GM12878 (cell line): ENCODE data around the gene DAZAP1. TPM values are rescaled to one million over a fixed set of nuclear protein-coding genes. Genes with fewer than 3 reads are reported as not detected.

Experiments used
- ASH2L ChIP-seq: fragments of 300-600, 200-600 bp; sonication (generic); IDR thresholded peaks from 2 replicates; pipeline ENCODE4 v1.6.1; 2017; ENCODE audit warnings: low read depth, mild to moderate bottlenecking, borderline replicate concordance
- BCL11A ChIP-seq: IDR thresholded peaks from 2 replicates; pipeline ENCODE4 v1.6.1; 2011; ENCODE audit warnings: low read depth, low read length
- CHD2 ChIP-seq: IDR thresholded peaks from 2 replicates; pipeline ENCODE4 v1.6.1; 2011; ENCODE audit warnings: low read depth, low read length, improper control_type of control experiment, borderline replicate concordance
- CHD4 ChIP-seq: fragments of 200-600 bp; sonication (generic); IDR thresholded peaks from 2 replicates; pipeline ENCODE4 v1.6.1; 2016; ENCODE audit warnings: mild to moderate bottlenecking
- EED ChIP-seq: sonication (generic); IDR thresholded peaks from 2 replicates; pipeline ENCODE4 v1.6.1; 2016; ENCODE audit warnings: antibody characterized with exemption, low read depth
- EP300 ChIP-seq, 2 experiments: fragments of 150-350 bp in 1 of 2; IDR thresholded peaks; 2 replicates each; pipeline ENCODE4 v1.6.1; 2011 to 2012; ENCODE audit warnings: low read depth in 2 of 2, low read length in 2 of 2, borderline replicate concordance in 1 of 2, improper control_type of control experiment in 1 of 2, inconsistent platforms in 1 of 2; ENCODE audit not compliant: control insufficient read depth in 1 of 2
- ESRRA ChIP-seq: IDR thresholded peaks from 2 replicates; pipeline ENCODE4 v1.6.1; 2012; ENCODE audit warnings: mild to moderate bottlenecking, low read length, improper control_type of control experiment
- HDGF ChIP-seq: fragments of 450-650 bp; IDR thresholded peaks from 2 replicates; pipeline ENCODE4 v1.6.1; 2016; ENCODE audit warnings: antibody characterized with exemption
- MYC ChIP-seq: IDR thresholded peaks from 2 replicates; pipeline ENCODE4 v1.6.1; 2011; ENCODE audit warnings: mild to moderate bottlenecking, low read length, moderate library complexity, inconsistent platforms; ENCODE audit not compliant: insufficient read depth, insufficient replicate concordance, insufficient read length, severe bottlenecking
- NFIC ChIP-seq: IDR thresholded peaks from 2 replicates; pipeline ENCODE4 v1.6.1; 2012; ENCODE audit warnings: low read depth, mild to moderate bottlenecking, inconsistent platforms, low read length, moderate library complexity
- PML ChIP-seq: IDR thresholded peaks from 2 replicates; pipeline ENCODE4 v1.6.1; 2012; ENCODE audit warnings: low read length, inconsistent platforms
- POLR2A ChIP-seq: IDR thresholded peaks from 2 replicates; pipeline ENCODE4 v1.6.1; 2011; ENCODE audit warnings: low read depth, mild to moderate bottlenecking, low read length
- RAD21 ChIP-seq: IDR thresholded peaks from 2 replicates; pipeline ENCODE4 v1.6.1; 2011; ENCODE audit warnings: mild to moderate bottlenecking, low read depth, low read length, moderate library complexity; ENCODE audit not compliant: insufficient read depth
- SMAD5 ChIP-seq: IDR thresholded peaks from 2 replicates; pipeline ENCODE4 v1.6.1; 2016; ENCODE audit warnings: antibody characterized with exemption, low read depth
- SP1 ChIP-seq: IDR thresholded peaks from one replicate; pipeline ENCODE4 v1.6.1; 2011; ENCODE audit warnings: low read depth, low read length
- ZBTB40 ChIP-seq: fragments of 450-650 bp; IDR thresholded peaks from 2 replicates; pipeline ENCODE4 v1.6.1; 2016; ENCODE audit warnings: mild to moderate bottlenecking, moderate library complexity, borderline replicate concordance
- polyA plus RNA-seq, 11 experiments: library from polyadenylated mRNA; depleted of rRNA in 4 of 11; unstranded in 6 of 11; stranded (reverse) in 5 of 11; fragments of >200 nt; fragmentation: Nextera tagmentation in 4 of 11; fragmentation: Illumina TruSeq in 1 of 11; extraction: Ambion mirVana in 4 of 11; extraction: Trizol in 1 of 11; gene quantifications; 1 replicate in 1 of 11; 2 replicates in 10 of 11; pipeline versions ENCODE4 v1.2.1 to v1.2.3, GENCODE V29; 2011 to 2016; ENCODE audit warnings: inconsistent platforms in 2 of 11, missing spikeins in 2 of 11, low read depth in 1 of 11
- total RNA-seq, 4 experiments: library from RNA; depleted of rRNA in 3 of 4; stranded (reverse); fragments of >200 nt in 3 of 4; fragmentation: Illumina TruSeq in 1 of 4; extraction: Trizol in 1 of 4; gene quantifications; 2 replicates each; pipeline versions ENCODE4 v1.2.1 to v1.2.3, GENCODE V29; 2013 to 2021
- TF ChIP-seq, protein P1 (sequence below): fragments of 450-650 bp; IDR thresholded peaks from 2 replicates; pipeline ENCODE4 v1.6.1; 2017; ENCODE audit warnings: mild to moderate bottlenecking, moderate library complexity
- TF ChIP-seq, protein P2 (sequence below): IDR thresholded peaks from 2 replicates; pipeline ENCODE4 v1.6.1; 2011; ENCODE audit warnings: low read depth, mild to moderate bottlenecking, low read length, moderate library complexity, borderline replicate concordance; ENCODE audit errors: extremely low read depth
- TF ChIP-seq, protein P3 (sequence below): IDR thresholded peaks from 2 replicates; pipeline ENCODE4 v1.6.1; 2012; ENCODE audit warnings: low read depth, low read length, improper control_type of control experiment

DAZAP1 gene
- total and polyA plus RNA-seq, 10 of the 15 experiments (the other 5 are each of a cell fraction or from before 2014, with no cell fraction given): 9.9 to 240 (median 92.3) TPM

DNA sequence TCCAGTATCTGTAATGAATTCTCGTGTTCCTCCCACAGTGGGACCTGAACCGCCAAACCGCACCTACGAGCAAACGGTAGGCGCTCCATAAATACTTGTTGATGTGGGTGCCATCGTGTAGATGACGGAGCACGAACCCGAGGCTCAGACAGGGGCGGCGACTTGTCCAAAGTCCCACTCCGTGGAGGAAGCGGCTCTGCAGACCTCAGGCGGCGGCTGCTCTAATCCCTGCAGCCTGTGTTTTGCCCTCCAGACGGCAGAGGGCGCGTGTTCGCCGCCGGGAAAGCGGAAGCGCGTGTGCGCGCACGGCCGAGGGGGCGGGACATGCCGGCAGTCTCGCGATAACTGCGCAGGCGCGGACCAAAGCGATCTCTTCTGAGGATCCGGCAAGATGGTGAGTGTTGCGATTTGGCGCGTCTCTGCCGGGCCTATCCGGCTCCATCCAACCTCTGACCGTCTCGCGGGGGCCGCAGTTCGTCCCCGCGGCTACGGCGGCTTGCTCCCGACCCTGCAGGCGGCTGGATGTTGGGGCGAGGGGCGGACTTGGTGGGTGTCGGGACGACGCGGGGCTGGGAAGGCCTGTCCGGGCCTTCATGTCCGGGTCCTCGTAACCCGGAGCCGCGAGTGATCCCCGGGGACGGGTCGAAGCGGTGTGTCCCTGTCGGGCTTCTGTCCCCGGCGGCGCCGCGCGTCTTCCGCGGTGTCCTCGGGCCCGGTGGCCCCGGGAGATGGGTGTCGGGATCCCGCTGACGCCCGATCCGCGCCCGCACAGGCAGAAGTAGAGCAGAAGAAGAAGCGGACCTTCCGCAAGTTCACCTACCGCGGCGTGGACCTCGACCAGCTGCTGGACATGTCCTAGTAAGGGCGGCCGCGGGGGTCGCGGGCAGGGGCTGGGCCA lies 30.9 kb downstream of the DAZAP1 start, which contains the start of gene RPS15 (continued):
- TF ChIP-seq ZBTB40 (peak; percentile 83), HDGF (no peak; the same call in 1 of the 2 replicates), BCL11A (no peak), SP1 (peak; percentile 81), NFIC (no peak), EP300 (IDR thresholded peaks at IDR 0.05; ENCODE audit: borderline replicate concordance in 1 of 2, control insufficient read depth in 1 of 2, low read depth in 2 of 2, low read length in 2 of 2) (peak in 1 of 2 experiments; percentile 50; a peak in 1 of 4 replicates), EED (no peak), MYC (peak; percentile 98), CHD4 (no peak), PML (peak; percentile 99), ESRRA (no peak), SMAD5 (peak; percentile 96), RAD21 (peak; percentile 31; the same call in 1 of the 2 replicates), CHD2 (peak; percentile 100), POLR2A (peak; percentile 100), ASH2L (0 out of 2 replicates have a peak, but pooled peaks have one; percentile 92)
- TF ChIP-seq, protein P1, sequence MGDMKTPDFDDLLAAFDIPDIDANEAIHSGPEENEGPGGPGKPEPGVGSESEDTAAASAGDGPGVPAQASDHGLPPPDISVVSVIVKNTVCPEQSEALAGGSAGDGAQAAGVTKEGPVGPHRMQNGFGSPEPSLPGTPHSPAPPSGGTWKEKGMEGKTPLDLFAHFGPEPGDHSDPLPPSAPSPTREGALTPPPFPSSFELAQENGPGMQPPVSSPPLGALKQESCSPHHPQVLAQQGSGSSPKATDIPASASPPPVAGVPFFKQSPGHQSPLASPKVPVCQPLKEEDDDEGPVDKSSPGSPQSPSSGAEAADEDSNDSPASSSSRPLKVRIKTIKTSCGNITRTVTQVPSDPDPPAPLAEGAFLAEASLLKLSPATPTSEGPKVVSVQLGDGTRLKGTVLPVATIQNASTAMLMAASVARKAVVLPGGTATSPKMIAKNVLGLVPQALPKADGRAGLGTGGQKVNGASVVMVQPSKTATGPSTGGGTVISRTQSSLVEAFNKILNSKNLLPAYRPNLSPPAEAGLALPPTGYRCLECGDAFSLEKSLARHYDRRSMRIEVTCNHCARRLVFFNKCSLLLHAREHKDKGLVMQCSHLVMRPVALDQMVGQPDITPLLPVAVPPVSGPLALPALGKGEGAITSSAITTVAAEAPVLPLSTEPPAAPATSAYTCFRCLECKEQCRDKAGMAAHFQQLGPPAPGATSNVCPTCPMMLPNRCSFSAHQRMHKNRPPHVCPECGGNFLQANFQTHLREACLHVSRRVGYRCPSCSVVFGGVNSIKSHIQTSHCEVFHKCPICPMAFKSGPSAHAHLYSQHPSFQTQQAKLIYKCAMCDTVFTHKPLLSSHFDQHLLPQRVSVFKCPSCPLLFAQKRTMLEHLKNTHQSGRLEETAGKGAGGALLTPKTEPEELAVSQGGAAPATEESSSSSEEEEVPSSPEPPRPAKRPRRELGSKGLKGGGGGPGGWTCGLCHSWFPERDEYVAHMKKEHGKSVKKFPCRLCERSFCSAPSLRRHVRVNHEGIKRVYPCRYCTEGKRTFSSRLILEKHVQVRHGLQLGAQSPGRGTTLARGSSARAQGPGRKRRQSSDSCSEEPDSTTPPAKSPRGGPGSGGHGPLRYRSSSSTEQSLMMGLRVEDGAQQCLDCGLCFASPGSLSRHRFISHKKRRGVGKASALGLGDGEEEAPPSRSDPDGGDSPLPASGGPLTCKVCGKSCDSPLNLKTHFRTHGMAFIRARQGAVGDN: peak; percentile 43; the same call in 1 of the 2 replicates
- TF ChIP-seq, protein P2, sequence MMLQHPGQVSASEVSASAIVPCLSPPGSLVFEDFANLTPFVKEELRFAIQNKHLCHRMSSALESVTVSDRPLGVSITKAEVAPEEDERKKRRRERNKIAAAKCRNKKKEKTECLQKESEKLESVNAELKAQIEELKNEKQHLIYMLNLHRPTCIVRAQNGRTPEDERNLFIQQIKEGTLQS: no peak
- TF ChIP-seq, protein P3, sequence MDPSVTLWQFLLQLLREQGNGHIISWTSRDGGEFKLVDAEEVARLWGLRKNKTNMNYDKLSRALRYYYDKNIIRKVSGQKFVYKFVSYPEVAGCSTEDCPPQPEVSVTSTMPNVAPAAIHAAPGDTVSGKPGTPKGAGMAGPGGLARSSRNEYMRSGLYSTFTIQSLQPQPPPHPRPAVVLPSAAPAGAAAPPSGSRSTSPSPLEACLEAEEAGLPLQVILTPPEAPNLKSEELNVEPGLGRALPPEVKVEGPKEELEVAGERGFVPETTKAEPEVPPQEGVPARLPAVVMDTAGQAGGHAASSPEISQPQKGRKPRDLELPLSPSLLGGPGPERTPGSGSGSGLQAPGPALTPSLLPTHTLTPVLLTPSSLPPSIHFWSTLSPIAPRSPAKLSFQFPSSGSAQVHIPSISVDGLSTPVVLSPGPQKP: peak; percentile 74
